Measurements from ENCODE around the gene BATF3. TPM values are rescaled to one million over a fixed set of nuclear protein-coding genes. Genes with fewer than 3 reads are reported as not detected.

Gene BATF3
- total RNA-seq, 1 experiment from 2014 or later: 3.9 TPM

DNA sequence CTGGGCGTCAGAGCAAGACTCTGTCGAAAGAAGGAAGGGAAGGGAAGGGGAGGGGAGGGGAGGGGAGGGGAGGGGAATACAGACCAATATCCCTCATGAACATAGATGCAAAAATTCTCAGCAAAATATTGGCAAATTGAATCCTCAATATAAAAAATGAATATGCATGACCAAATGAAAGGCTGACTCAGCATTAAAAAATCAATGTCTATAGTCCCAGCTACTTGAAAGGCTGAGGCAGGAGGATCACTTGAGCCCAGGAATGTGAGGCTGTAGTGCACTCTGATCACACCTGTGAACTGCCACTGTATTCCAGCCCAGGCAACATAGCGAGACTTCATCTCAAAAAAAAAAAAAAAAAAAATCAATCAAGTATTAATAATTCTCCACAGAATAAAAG is 24.0 kb downstream of the BATF3 start:
- ChIA-PET POLR2A (interaction anchor here (0.6 kb wide), 1 partner anchor 377 kb away, joined by 3 read pairs; no protein-coding TSS in a partner anchor), CTCF (interaction anchor here (2.5 kb wide), 1 partner anchor 10 kb away, joined by 17 read pairs; no protein-coding TSS in a partner anchor)
- ATAC-seq: no peak
- Mint-ChIP-seq H3K4me3 (no peak overlapping the region), H3K9me3 (no peaks in the 10 kb centered on the region), H3K27ac (no peak overlapping the region), H3K36me3 (no peaks in the 10 kb centered on the region), H3K27me3 (ENCODE audit: low read depth) (peaks cover 5% of the 10 kb centered on the region; the same call in 1 of the 2 replicates), H3K4me1 (peaks cover 17% of the 10 kb centered on the region)
- no peak for DNase-seq (ENCODE audit: low spot score)
- TF ChIP-seq JUN (CRISPR knock-in tag; IDR thresholded peaks at IDR 0.05): no peak

DNA sequence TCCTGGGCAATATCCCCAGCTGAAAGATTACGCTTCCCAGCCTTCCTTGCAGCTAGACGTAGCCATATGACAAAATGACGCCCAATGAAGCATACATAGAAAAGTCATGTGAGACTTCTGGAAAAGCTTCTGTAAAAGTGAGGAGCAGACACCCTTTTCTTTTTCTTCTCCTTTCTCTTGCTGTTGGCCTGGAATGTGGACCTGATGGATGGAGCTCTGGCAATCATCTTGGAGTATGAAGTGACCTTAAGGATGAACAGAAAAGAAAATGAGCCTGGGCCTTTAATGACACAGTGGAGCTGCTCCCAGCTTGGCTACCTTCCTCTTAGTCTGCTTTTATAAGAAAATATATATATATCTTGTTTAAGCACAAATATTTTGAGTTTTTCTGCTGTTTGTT is 24.8 kb downstream of the BATF3 start:
- Mint-ChIP-seq H3K9me3 (no peaks in the 10 kb centered on the region), H3K27ac (no peak overlapping the region), H3K27me3 (ENCODE audit: low read depth) (peaks cover 5% of the 10 kb centered on the region; the same call in 1 of the 2 replicates), H3K36me3 (no peaks in the 10 kb centered on the region), H3K4me1 (peaks cover 17% of the 10 kb centered on the region), H3K4me3 (no peak overlapping the region)
- ATAC-seq (no peak), DNase-seq (ENCODE audit: low spot score) (no peak)
- no peak for TF ChIP-seq SMAD3 (CRISPR knock-in tag; IDR thresholded peaks at IDR 0.05; ENCODE audit: borderline replicate concordance)
- CTCF ChIA-PET: interaction anchor here (0.9 to 2.5 kb wide), 2 partner anchors 10 to 65 kb away, joined by 3 to 17 read pairs; no protein-coding TSS in a partner anchor
- POLR2A ChIA-PET: interaction anchor here (1.0 kb wide), 1 partner anchor 67 kb away, joined by 3 read pairs; the partner anchor contains the start of gene ATF3

DNA sequence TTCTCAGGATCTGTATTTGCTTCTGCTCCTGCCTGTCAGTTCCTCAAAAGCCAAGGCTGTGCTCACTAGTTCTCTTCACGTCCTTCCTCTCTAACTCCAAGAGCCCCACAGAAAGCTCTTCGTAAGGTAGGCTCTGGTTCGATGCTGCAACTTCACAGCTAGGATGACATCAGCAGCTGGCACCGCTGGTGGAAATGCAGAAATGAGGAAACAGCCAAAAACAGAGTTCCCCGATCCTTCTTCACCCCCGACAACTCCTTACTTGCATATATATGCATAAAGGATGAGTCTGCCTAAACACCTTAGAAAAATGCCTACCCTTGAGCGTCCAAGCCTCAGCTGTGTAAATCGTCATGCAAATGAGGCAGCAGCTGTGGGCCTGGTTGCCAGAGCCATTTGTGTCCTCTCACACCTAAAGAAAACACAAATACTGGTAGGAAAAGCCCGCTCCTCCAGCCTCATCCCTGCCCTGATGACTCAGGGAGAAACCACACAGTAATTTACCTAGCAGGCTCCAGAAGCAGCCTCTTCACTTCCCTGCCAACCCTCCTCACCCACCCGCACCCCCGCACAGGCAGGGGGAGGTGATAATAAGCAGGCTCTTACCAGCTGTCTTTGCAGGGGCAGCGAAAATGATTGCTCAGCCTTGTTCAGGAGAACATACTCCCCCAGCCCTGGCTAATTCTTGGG is 28.2 kb downstream of the BATF3 start:
- DNase-seq (ENCODE audit: low spot score): no peak
- no peak overlapping the region for H3K4me3 Mint-ChIP-seq
- no peaks in the 10 kb centered on the region for H3K9me3 Mint-ChIP-seq
- POLR2A ChIA-PET: interaction anchor here (1.7 kb wide), 1 partner anchor 63 kb away, joined by 7 read pairs; the partner anchor contains the start of gene ATF3
- peak overlapping the region; percentile 7; the same call in 1 of the 2 replicates for H3K27ac Mint-ChIP-seq
- TF ChIP-seq SMAD3 (CRISPR knock-in tag; IDR thresholded peaks at IDR 0.05; ENCODE audit: borderline replicate concordance): no peak
- TF ChIP-seq, protein P1, sequence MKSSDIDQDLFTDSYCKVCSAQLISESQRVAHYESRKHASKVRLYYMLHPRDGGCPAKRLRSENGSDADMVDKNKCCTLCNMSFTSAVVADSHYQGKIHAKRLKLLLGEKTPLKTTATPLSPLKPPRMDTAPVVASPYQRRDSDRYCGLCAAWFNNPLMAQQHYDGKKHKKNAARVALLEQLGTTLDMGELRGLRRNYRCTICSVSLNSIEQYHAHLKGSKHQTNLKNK (CRISPR knock-in tag; IDR thresholded peaks at IDR 0.05): no peak
- TF ChIP-seq, protein P2, sequence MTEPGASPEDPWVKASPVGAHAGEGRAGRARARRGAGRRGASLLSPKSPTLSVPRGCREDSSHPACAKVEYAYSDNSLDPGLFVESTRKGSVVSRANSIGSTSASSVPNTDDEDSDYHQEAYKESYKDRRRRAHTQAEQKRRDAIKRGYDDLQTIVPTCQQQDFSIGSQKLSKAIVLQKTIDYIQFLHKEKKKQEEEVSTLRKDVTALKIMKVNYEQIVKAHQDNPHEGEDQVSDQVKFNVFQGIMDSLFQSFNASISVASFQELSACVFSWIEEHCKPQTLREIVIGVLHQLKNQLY (CRISPR knock-in tag; IDR thresholded peaks at IDR 0.05): no peak
- peaks cover 27% of the 10 kb centered on the region for H3K4me1 Mint-ChIP-seq
- ATAC-seq: peak; percentile 61
- H3K36me3 Mint-ChIP-seq: no peaks in the 10 kb centered on the region
- H3K27me3 Mint-ChIP-seq (ENCODE audit: low read depth): peaks cover 7% of the 10 kb centered on the region
- CTCF ChIA-PET: interaction anchor here (0.5 to 1.8 kb wide), 6 partner anchors 30 to 216 kb away, joined by 3 to 9 read pairs (median 5); no protein-coding TSS in a partner anchor

DNA sequence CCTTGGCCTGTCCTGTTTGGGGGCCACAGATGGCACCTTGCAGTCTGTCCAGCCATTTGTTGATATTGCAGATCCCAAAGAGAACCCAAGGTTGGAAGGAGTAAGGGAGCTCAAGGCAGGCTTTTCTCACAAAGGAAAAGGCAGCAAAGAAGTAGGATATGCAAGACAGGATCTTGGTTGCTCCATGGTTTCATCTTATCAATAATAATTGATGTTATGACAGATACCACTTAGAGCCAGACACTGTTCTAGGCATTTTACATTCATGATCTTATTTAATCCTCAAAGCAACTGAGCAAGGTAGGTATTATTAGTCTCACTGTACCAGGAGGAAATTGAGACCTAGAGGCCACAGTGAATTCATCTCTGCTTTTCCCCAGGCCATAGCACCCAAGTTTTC is 28.8 kb downstream of the BATF3 start:
- POLR2A ChIA-PET: interaction anchor here (1.7 kb wide), 1 partner anchor 62 kb away, joined by 7 read pairs; the partner anchor contains the start of gene ATF3
- H3K9me3 Mint-ChIP-seq: no peaks in the 10 kb centered on the region
- H3K4me1 Mint-ChIP-seq: peaks cover 27% of the 10 kb centered on the region
- ATAC-seq: no peak
- CTCF ChIA-PET: interaction anchor here (0.5 to 1.8 kb wide), 6 partner anchors 31 to 215 kb away, joined by 3 to 9 read pairs (median 5); no protein-coding TSS in a partner anchor
- no peak overlapping the region for H3K4me3 Mint-ChIP-seq
- peaks cover 13% of the 10 kb centered on the region for H3K27me3 Mint-ChIP-seq (ENCODE audit: low read depth)
- TF ChIP-seq ZNF416 (CRISPR knock-in tag; IDR thresholded peaks at IDR 0.05): no peak
- TF ChIP-seq, protein P3, sequence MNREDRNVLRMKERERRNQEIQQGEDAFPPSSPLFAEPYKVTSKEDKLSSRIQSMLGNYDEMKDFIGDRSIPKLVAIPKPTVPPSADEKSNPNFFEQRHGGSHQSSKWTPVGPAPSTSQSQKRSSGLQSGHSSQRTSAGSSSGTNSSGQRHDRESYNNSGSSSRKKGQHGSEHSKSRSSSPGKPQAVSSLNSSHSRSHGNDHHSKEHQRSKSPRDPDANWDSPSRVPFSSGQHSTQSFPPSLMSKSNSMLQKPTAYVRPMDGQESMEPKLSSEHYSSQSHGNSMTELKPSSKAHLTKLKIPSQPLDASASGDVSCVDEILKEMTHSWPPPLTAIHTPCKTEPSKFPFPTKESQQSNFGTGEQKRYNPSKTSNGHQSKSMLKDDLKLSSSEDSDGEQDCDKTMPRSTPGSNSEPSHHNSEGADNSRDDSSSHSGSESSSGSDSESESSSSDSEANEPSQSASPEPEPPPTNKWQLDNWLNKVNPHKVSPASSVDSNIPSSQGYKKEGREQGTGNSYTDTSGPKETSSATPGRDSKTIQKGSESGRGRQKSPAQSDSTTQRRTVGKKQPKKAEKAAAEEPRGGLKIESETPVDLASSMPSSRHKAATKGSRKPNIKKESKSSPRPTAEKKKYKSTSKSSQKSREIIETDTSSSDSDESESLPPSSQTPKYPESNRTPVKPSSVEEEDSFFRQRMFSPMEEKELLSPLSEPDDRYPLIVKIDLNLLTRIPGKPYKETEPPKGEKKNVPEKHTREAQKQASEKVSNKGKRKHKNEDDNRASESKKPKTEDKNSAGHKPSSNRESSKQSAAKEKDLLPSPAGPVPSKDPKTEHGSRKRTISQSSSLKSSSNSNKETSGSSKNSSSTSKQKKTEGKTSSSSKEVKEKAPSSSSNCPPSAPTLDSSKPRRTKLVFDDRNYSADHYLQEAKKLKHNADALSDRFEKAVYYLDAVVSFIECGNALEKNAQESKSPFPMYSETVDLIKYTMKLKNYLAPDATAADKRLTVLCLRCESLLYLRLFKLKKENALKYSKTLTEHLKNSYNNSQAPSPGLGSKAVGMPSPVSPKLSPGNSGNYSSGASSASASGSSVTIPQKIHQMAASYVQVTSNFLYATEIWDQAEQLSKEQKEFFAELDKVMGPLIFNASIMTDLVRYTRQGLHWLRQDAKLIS (CRISPR knock-in tag; IDR thresholded peaks at IDR 0.05; ENCODE audit: borderline replicate concordance): no peak
- TF ChIP-seq MYBL2 (CRISPR knock-in tag; IDR thresholded peaks at IDR 0.05): no peak
- TF ChIP-seq, protein P4, sequence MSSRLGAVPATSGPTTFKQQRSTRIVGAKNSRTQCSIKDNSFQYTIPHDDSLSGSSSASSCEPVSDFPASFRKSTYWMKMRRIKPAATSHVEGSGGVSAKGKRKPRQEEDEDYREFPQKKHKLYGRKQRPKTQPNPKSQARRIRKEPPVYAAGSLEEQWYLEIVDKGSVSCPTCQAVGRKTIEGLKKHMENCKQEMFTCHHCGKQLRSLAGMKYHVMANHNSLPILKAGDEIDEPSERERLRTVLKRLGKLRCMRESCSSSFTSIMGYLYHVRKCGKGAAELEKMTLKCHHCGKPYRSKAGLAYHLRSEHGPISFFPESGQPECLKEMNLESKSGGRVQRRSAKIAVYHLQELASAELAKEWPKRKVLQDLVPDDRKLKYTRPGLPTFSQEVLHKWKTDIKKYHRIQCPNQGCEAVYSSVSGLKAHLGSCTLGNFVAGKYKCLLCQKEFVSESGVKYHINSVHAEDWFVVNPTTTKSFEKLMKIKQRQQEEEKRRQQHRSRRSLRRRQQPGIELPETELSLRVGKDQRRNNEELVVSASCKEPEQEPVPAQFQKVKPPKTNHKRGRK (CRISPR knock-in tag; IDR thresholded peaks at IDR 0.05; ENCODE audit: borderline replicate concordance): no peak
- TF ChIP-seq ZBTB21 (CRISPR knock-in tag; IDR thresholded peaks at IDR 0.05; ENCODE audit: borderline replicate concordance): no peak
- TF ChIP-seq ELF4 (CRISPR knock-in tag; IDR thresholded peaks at IDR 0.05; ENCODE audit: low read depth): no peak
- TF ChIP-seq ZNF317 (CRISPR knock-in tag; IDR thresholded peaks at IDR 0.05; ENCODE audit: borderline replicate concordance, low read depth): no peak
- TF ChIP-seq GRHL2 (CRISPR knock-in tag; IDR thresholded peaks at IDR 0.05; ENCODE audit: insufficient replicate concordance, severe bottlenecking): no peak
- TF ChIP-seq, protein P1 (CRISPR knock-in tag; IDR thresholded peaks at IDR 0.05): no peak
- TF ChIP-seq CREB1 (CRISPR knock-in tag; IDR thresholded peaks at IDR 0.05): no peak
- no peak for DNase-seq (ENCODE audit: low spot score)
- H3K36me3 Mint-ChIP-seq: no peaks in the 10 kb centered on the region
- no peak overlapping the region for H3K27ac Mint-ChIP-seq
